ENCODE measurements around the gene PDF. TPM values are rescaled to one million over a fixed set of nuclear protein-coding genes. Genes with fewer than 3 reads are reported as not detected.
"Not testable (repeated sequence)": the region's sequence is repeated elsewhere in the genome, so short reads cannot be mapped to it uniquely, and the experiment has no call there.

PDF gene
- total and polyA plus RNA-seq, 2 donors: 2.1 to 9.8 TPM

GRCh38 chr16:69366431-69366830 lies 36.0 kb upstream of the PDF start:
- DNase-seq (ENCODE audit: low read depth in 6 of 9, low spot score in 9 of 9): no peak
- 96% methylated on average over 7 of the region's 7 CpGs for WGBS
- no peaks in the 10 kb centered on the region for H3K9me3 ChIP-seq (ENCODE audit: control insufficient read depth in 2 of 2, insufficient read depth in 1 of 2, low read length in 1 of 2)

DNA sequence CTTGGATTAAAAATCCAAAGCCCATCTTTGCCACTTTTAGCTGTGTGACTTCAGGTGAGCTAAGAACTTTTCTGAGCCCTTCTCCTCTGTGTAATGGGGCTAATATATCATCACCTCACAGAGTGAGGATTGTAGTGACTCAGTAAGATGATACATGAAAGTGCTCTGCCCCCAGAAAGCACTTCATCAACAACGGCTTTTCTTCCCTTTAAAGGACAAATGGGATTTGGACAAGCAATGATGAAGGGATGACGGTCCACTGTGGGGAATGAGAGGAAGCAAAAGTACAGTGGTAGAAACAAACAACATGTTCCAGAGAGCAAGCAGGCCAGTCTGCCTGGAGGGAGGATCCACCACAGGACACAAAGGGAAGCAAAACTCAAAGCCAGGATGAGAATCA lies 35.5 kb upstream of the PDF start:
- Histone ChIP-seq H3K36me3 (ENCODE audit: control insufficient read depth in 2 of 2, insufficient read depth in 2 of 2, low read length in 1 of 2) (peaks cover 67 to 74% of the 10 kb centered on the region in 2 donors), H3K27ac (ENCODE audit: low read depth in 1 of 2, low read length in 1 of 2) (no peak overlapping the region)

More at GRCh38 chr16:69366431-69366830, 36.0 kb upstream of the PDF start:
- Histone ChIP-seq H3K4me3 (ENCODE audit: low read length in 2 of 2) (no peak overlapping the region), H3K27ac (ENCODE audit: low read depth in 1 of 2, low read length in 1 of 2) (no peak overlapping the region), H3K4me1 (ENCODE audit: control insufficient read depth in 2 of 2, insufficient read depth in 2 of 2, low read length in 2 of 2) (peaks cover 0 to under 1% of the 10 kb centered on the region in 2 donors), H3K27me3 (ENCODE audit: control insufficient read depth in 2 of 2, insufficient read depth in 1 of 2, low read length in 1 of 2) (no peaks in the 10 kb centered on the region), H3K36me3 (ENCODE audit: control insufficient read depth in 2 of 2, insufficient read depth in 2 of 2, low read length in 1 of 2) (peaks cover 65 to 77% of the 10 kb centered on the region in 2 donors)

DNA sequence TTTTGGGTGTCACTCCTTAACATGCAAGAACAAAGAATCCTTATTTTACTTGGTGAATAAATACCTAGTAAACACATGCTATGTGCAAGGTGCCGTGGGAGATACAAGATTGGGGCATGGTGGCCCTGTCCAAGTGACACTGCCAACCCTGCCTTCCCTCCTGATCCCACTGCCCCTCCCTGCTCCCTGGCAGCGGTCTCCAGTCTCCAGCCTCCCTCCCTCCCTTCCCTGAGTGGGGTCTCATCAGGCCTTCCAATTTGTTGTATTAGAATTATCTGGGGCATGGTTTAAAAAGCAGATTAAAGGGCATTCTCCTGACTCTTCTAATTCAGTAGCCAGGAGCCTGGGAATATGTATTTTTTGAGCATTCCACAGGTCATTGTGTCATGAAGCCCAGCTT lies 33.7 kb upstream of the PDF start:
- H3K27me3 ChIP-seq (ENCODE audit: control insufficient read depth in 2 of 2, insufficient read depth in 1 of 2, low read length in 1 of 2): no peaks in the 10 kb centered on the region
- peaks cover 58 to 66% of the 10 kb centered on the region in 2 donors for H3K36me3 ChIP-seq (ENCODE audit: control insufficient read depth in 2 of 2, insufficient read depth in 2 of 2, low read length in 1 of 2)
- no peak overlapping the region for H3K27ac ChIP-seq (ENCODE audit: low read depth in 1 of 2, low read length in 1 of 2)
- no peak overlapping the region for H3K4me3 ChIP-seq (ENCODE audit: low read length in 2 of 2)
- H3K4me1 ChIP-seq (ENCODE audit: control insufficient read depth in 2 of 2, insufficient read depth in 2 of 2, low read length in 2 of 2): no peaks in the 10 kb centered on the region
- H3K9me3 ChIP-seq (ENCODE audit: control insufficient read depth in 2 of 2, insufficient read depth in 1 of 2, low read length in 1 of 2): no peaks in the 10 kb centered on the region
- 97% methylated on average over 2 of the region's 2 CpGs for WGBS
- DNase-seq (ENCODE audit: low read depth in 6 of 9, low spot score in 9 of 9): no peak

More for the DNA sequence above, 35.5 kb upstream of the PDF start:
- Histone ChIP-seq H3K9me3 (ENCODE audit: control insufficient read depth in 2 of 2, insufficient read depth in 1 of 2, low read length in 1 of 2) (no peaks in the 10 kb centered on the region), H3K27me3 (ENCODE audit: control insufficient read depth in 2 of 2, insufficient read depth in 1 of 2, low read length in 1 of 2) (no peaks in the 10 kb centered on the region), H3K4me3 (ENCODE audit: low read length in 2 of 2) (no peak overlapping the region), H3K4me1 (ENCODE audit: control insufficient read depth in 2 of 2, insufficient read depth in 2 of 2, low read length in 2 of 2) (no peaks in the 10 kb centered on the region)
- WGBS: over 99% methylated on average over 2 of the region's 2 CpGs
- DNase-seq (ENCODE audit: low read depth in 6 of 9, low spot score in 9 of 9): no peak

DNA sequence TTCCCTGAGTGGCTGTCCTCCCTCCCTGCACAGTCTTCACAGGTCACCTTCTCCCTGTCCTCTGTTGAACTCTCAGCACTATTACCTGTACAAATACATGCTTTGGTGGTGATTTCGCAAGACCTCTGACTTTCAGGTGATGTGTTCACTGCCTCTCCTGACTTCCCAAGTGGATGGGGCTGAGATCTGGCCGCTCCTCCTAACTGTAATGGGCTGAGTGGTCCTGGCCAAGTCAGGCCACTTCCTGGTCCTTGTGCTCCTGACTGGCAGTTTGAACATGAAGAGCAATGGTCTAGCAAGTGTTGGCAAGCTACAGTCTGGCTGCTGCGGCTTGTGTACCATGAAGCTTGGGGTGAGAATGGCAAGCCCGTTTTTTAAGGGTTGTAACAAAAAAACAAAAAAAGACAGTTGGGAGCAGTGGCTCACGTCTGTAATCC lies 32.9 kb upstream of the PDF start:
- WGBS: 96% methylated on average over 5 of the region's 5 CpGs
- H3K36me3 ChIP-seq (ENCODE audit: control insufficient read depth in 2 of 2, insufficient read depth in 2 of 2, low read length in 1 of 2): peaks cover 51 to 66% of the 10 kb centered on the region in 2 donors
- no peak overlapping the region for H3K4me3 ChIP-seq (ENCODE audit: low read length in 2 of 2)

GRCh38 chr16:69360070-69360469 lies 29.7 kb upstream of the PDF start:
- over 99% methylated on average over 9 of the region's 9 CpGs for WGBS
- H3K27me3 ChIP-seq (ENCODE audit: control insufficient read depth in 2 of 2, insufficient read depth in 1 of 2, low read length in 1 of 2); H3K9me3 ChIP-seq (ENCODE audit: control insufficient read depth in 2 of 2, insufficient read depth in 1 of 2, low read length in 1 of 2); DNase-seq (ENCODE audit: low read depth in 6 of 9, low spot score in 9 of 9); H3K4me1 ChIP-seq (ENCODE audit: control insufficient read depth in 2 of 2, insufficient read depth in 2 of 2, low read length in 2 of 2); H3K4me3 ChIP-seq (ENCODE audit: low read length in 2 of 2); H3K27ac ChIP-seq (ENCODE audit: low read depth in 1 of 2, low read length in 1 of 2): not testable (repeated sequence)
- H3K36me3 ChIP-seq (ENCODE audit: control insufficient read depth in 2 of 2, insufficient read depth in 2 of 2, low read length in 1 of 2): peaks cover 35 to 53% of the 10 kb centered on the region in 2 donors

More for the DNA sequence above, 32.9 kb upstream of the PDF start:
- DNase-seq (ENCODE audit: low read depth in 6 of 9, low spot score in 9 of 9): no peak
- Histone ChIP-seq H3K9me3 (ENCODE audit: control insufficient read depth in 2 of 2, insufficient read depth in 1 of 2, low read length in 1 of 2) (no peaks in the 10 kb centered on the region), H3K27me3 (ENCODE audit: control insufficient read depth in 2 of 2, insufficient read depth in 1 of 2, low read length in 1 of 2) (no peaks in the 10 kb centered on the region), H3K27ac (ENCODE audit: low read depth in 1 of 2, low read length in 1 of 2) (no peak overlapping the region), H3K4me1 (ENCODE audit: control insufficient read depth in 2 of 2, insufficient read depth in 2 of 2, low read length in 2 of 2) (no peaks in the 10 kb centered on the region)

- Histone ChIP-seq H3K27ac (ENCODE audit: low read depth in 1 of 2, low read length in 1 of 2) (no peak within 1 kb of the TSS), H3K4me1 (ENCODE audit: control insufficient read depth in 2 of 2, insufficient read depth in 2 of 2, low read length in 2 of 2) (no peaks in the 10 kb centered on the region), H3K36me3 (ENCODE audit: control insufficient read depth in 2 of 2, insufficient read depth in 2 of 2, low read length in 1 of 2) (peaks cover 33 to 34% of the 10 kb centered on the region in 2 donors), H3K4me3 (ENCODE audit: low read length in 2 of 2) (no peak within 1 kb of the TSS), H3K27me3 (ENCODE audit: control insufficient read depth in 2 of 2, insufficient read depth in 1 of 2, low read length in 1 of 2) (no peaks in the 10 kb centered on the region), H3K9me3 (ENCODE audit: control insufficient read depth in 2 of 2, insufficient read depth in 1 of 2, low read length in 1 of 2) (no peaks in the 10 kb centered on the region)
- no peak for DNase-seq (ENCODE audit: low read depth in 6 of 9, low spot score in 9 of 9)
- WGBS: 98% methylated on average over 12 of the region's 12 CpGs
Measured at GRCh38 chr16:69351309-69352027, 21.1 kb upstream of the PDF start, which contains the start of gene TMED6. Gene TMED6, minus strand, starts transcription at chr16:69351786. Its CDS starts 33 bp downstream, at chr16:69351753.

GRCh38 chr16:69350536-69351133 lies 20.2 kb upstream of the PDF start:
- no peak overlapping the region for H3K4me3 ChIP-seq (ENCODE audit: low read length in 2 of 2)
- H3K27ac ChIP-seq (ENCODE audit: low read depth in 1 of 2, low read length in 1 of 2): no peak overlapping the region
- no peaks in the 10 kb centered on the region for H3K9me3 ChIP-seq (ENCODE audit: control insufficient read depth in 2 of 2, insufficient read depth in 1 of 2, low read length in 1 of 2)
- DNase-seq (ENCODE audit: low read depth in 6 of 9, low spot score in 9 of 9): no peak
- 98% methylated on average over 6 of the region's 6 CpGs for WGBS
- H3K27me3 ChIP-seq (ENCODE audit: control insufficient read depth in 2 of 2, insufficient read depth in 1 of 2, low read length in 1 of 2): no peaks in the 10 kb centered on the region
- no peaks in the 10 kb centered on the region for H3K4me1 ChIP-seq (ENCODE audit: control insufficient read depth in 2 of 2, insufficient read depth in 2 of 2, low read length in 2 of 2)
- peaks cover 24 to 31% of the 10 kb centered on the region in 2 donors for H3K36me3 ChIP-seq (ENCODE audit: control insufficient read depth in 2 of 2, insufficient read depth in 2 of 2, low read length in 1 of 2)

DNA sequence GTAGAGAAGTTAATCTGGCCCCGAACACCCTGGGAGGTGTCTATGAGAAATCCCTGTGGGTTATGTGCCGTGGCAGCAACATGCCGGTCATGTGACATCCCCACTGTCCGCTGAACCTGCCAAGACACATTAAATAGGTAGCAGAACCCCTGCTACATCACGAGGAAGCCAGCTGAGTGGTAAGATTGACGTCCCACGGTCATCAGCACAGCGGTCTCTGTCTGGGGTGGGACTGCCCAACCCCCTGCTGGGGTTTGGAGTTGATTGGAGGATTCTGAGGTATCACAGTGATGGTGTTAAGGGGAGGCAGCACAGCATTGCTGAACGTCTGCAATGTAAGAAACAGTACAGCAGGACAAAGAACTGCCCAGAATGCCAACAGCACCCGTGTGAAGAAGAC lies 19.1 kb upstream of the PDF start:
- peaks cover 18 to 25% of the 10 kb centered on the region in 2 donors for H3K36me3 ChIP-seq (ENCODE audit: control insufficient read depth in 2 of 2, insufficient read depth in 2 of 2, low read length in 1 of 2)

GRCh38 chr16:69348222-69348621 lies 17.8 kb upstream of the PDF start:
- H3K36me3 ChIP-seq (ENCODE audit: control insufficient read depth in 2 of 2, insufficient read depth in 2 of 2, low read length in 1 of 2): peaks cover 22 to 29% of the 10 kb centered on the region in 2 donors
- WGBS: over 99% methylated on average over 6 of the region's 6 CpGs
- no peaks in the 10 kb centered on the region for H3K27me3 ChIP-seq (ENCODE audit: control insufficient read depth in 2 of 2, insufficient read depth in 1 of 2, low read length in 1 of 2)
- no peaks in the 10 kb centered on the region for H3K9me3 ChIP-seq (ENCODE audit: control insufficient read depth in 2 of 2, insufficient read depth in 1 of 2, low read length in 1 of 2)
- H3K4me1 ChIP-seq (ENCODE audit: control insufficient read depth in 2 of 2, insufficient read depth in 2 of 2, low read length in 2 of 2): no peaks in the 10 kb centered on the region
- no peak overlapping the region for H3K4me3 ChIP-seq (ENCODE audit: low read length in 2 of 2)
- H3K27ac ChIP-seq (ENCODE audit: low read depth in 1 of 2, low read length in 1 of 2): no peak overlapping the region
- no peak for DNase-seq (ENCODE audit: low read depth in 6 of 9, low spot score in 9 of 9)

More for the DNA sequence above, 19.1 kb upstream of the PDF start:
- 99% methylated on average over 10 of the region's 10 CpGs for WGBS
- DNase-seq (ENCODE audit: low read depth in 6 of 9, low spot score in 9 of 9): no peak
- H3K27me3 ChIP-seq (ENCODE audit: control insufficient read depth in 2 of 2, insufficient read depth in 1 of 2, low read length in 1 of 2): no peaks in the 10 kb centered on the region
- H3K9me3 ChIP-seq (ENCODE audit: control insufficient read depth in 2 of 2, insufficient read depth in 1 of 2, low read length in 1 of 2): no peaks in the 10 kb centered on the region
- H3K4me3 ChIP-seq (ENCODE audit: low read length in 2 of 2): no peak overlapping the region
- H3K27ac ChIP-seq (ENCODE audit: low read depth in 1 of 2, low read length in 1 of 2): no peak overlapping the region
- no peaks in the 10 kb centered on the region for H3K4me1 ChIP-seq (ENCODE audit: control insufficient read depth in 2 of 2, insufficient read depth in 2 of 2, low read length in 2 of 2)
